Measurements from ENCODE around the gene TMEM150B.
A peak's percentile ranks its signal among the peaks of the same experiment; 100 is the strongest.
"Not testable (repeated sequence)": the region's sequence is repeated elsewhere in the genome, so short reads cannot be mapped to it uniquely, and the experiment has no call there.

Gene TMEM150B

DNA sequence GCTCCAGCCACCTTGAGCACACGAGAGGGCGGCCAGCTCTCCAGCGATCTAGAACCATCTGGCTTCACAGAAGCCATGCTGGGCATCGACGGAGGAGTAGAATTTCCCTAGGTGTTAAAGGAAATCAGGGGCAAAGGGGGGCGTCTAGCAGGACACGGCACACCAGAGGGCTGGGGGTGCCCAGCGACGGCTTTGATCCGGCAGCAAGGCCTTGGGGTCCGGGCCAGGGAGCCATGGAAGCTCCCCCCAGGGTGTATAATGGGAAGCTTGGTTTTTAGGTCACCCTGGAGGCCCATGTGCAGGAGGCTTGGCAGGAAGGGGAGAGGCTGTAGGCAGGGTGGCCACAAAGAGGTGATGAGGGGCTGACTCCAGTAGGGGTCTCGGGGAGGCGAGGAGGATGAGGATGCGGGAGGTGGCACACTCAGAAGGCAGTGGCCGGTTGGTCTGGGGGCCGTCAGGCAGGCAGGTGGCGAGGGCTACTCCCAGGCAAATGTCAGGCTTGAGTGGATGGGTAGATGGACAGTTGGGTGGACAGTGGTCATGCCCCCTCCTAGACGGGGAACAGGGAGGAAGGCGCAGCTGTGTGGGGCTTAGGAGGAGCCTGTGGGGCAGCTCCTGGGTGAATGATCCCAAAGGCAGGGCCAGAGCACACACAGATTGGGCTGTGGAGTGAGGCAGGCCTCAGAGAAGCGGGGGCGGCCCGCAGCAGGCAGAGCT, 20.1 kb upstream of the TMEM150B start:
- peaks cover 21% of the 10 kb centered on the region for H3K36me3 ChIP-seq (ENCODE audit: insufficient read depth, low read length)
- 91% methylated on average over 22 of the region's 22 CpGs for whole genome bisulfite sequencing
- no peak overlapping the region for H3K27ac ChIP-seq (ENCODE audit: low read depth, low read length)
- no peak overlapping the region for H3K4me3 ChIP-seq (ENCODE audit: low read length)
- no peaks in the 10 kb centered on the region for H3K9me3 ChIP-seq (ENCODE audit: insufficient read depth, low read depth, low read length)
- H3K4me1 ChIP-seq (ENCODE audit: insufficient read depth, low read length), result peaks cover 24% of the 10 kb centered on the region
- no peaks in the 10 kb centered on the region for H3K27me3 ChIP-seq (ENCODE audit: insufficient read depth, low read length)
- no peak overlapping the region for H3K9ac ChIP-seq (ENCODE audit: low read depth, low read length)

DNA sequence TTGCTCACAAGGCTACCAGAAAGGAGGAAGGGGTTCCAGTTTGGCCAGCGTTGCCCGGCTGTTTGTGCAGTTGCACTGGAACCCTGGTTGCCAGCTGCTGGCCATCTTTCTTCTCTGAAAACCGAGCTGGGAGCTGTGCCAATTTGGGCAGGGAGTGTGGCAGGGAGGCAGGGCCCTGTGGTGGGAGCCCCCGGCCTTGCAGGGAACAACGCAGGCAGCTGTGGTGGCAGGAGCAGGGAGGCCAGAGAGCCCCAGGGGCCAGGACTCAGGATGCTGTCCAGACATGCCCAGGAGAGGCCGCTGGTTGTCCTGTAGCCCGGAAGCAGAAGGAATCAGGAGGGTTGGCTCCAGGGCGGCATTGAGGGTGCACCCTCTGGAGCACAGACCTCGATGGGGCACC, 19.3 kb upstream of the TMEM150B start:
- no peaks in the 10 kb centered on the region for H3K27me3 ChIP-seq (ENCODE audit: insufficient read depth, low read length)
- no peak overlapping the region for H3K9ac ChIP-seq (ENCODE audit: low read depth, low read length)
- H3K9me3 ChIP-seq (ENCODE audit: insufficient read depth, low read depth, low read length), result no peaks in the 10 kb centered on the region
- peaks cover 21% of the 10 kb centered on the region for H3K36me3 ChIP-seq (ENCODE audit: insufficient read depth, low read length)
- no peak overlapping the region for H3K27ac ChIP-seq (ENCODE audit: low read depth, low read length)
- 94% methylated on average over 9 of the region's 9 CpGs for WGBS
- H3K4me3 ChIP-seq (ENCODE audit: low read length), result no peak overlapping the region
- peaks cover 21% of the 10 kb centered on the region for H3K4me1 ChIP-seq (ENCODE audit: insufficient read depth, low read length)

DNA sequence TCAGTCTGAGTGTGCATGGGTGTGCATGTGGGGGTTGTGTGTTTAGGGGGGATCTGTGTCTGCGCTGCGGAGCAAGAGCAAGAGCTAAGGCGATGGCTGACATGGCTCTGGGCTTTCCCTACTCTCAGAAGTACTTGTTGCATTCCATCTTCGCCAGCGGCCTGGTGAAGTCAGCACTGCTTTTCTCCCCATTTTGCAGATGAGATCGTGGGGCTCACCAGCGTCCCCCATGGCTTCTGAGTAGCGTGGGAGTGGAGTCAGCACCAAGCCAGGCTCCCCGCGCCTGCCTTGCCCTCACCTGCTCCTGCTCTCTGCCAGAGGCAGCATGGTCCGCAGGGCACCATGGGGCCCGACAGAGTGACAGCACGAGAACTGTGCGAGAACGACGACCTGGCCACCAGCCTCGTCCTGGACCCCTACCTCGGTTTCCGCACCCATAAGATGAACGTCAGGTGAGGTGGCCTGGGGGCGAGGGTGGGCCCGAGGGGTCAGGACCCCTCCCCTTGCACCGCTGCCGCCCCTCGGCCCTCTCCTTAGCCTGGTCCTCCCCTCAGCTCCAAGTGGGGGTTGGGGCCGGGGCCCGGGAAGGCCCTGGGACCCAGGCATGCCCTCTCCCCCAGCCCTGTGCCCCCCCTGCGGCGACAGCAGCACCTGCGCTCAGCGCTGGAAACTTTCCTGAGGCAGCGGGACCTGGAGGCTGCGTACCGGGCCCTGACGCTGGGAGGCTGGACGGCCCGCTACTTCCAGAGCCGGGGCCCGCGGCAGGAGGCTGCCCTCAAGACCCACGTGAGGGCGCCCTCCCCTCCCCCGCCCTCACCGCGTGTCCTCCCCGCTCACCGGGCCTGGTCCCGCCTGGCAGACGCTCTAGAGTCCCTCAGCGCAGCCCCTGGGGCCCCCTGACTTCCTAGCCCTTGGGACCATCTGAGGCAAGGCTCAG, 16.7 kb upstream of the TMEM150B start:
- no peaks in the 10 kb centered on the region for H3K27me3 ChIP-seq (ENCODE audit: insufficient read depth, low read length)
- peaks cover 21% of the 10 kb centered on the region for H3K36me3 ChIP-seq (ENCODE audit: insufficient read depth, low read length)
- H3K9ac ChIP-seq (ENCODE audit: low read depth, low read length), result no peak overlapping the region
- H3K27ac ChIP-seq (ENCODE audit: low read depth, low read length), result 0 out of 2 replicates have a peak overlapping the region, but pooled peaks have one; percentile 15
- H3K9me3 ChIP-seq (ENCODE audit: insufficient read depth, low read depth, low read length), result no peaks in the 10 kb centered on the region
- WGBS, result 82% methylated on average over 50 of the region's 50 CpGs
- H3K4me1 ChIP-seq (ENCODE audit: insufficient read depth, low read length), result peaks cover 12% of the 10 kb centered on the region
- H3K4me3 ChIP-seq (ENCODE audit: low read length), result peak overlapping the region; percentile 30

DNA sequence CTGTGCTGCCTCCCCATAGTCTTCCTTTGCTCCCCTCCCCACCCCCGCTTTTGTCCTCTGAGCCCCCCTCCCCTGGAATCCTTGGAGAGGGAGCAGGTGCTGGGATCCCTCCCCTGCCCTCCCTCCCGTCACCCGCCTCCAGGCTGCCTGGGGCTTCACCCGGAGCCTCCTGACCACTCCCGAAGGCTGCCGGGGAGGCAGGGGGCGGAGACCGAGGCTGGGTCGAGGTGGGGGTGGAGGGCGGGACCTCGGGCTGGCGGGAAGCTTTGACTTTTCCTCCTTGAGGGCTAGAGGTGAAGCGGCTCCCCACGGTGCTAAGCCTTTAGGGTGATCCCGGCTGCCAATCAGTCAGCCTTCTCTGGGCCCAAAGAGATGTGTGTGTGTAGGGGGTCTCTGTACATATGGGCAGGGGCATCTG, 16.0 kb upstream of the TMEM150B start:
- WGBS, result 4% methylated on average over 11 of the region's 15 CpGs
- Histone ChIP-seq H3K36me3 (ENCODE audit: insufficient read depth, low read length) (peaks cover 21% of the 10 kb centered on the region), H3K4me3 (ENCODE audit: low read length) (peak overlapping the region; percentile 72), H3K9ac (ENCODE audit: low read depth, low read length) (no peak overlapping the region), H3K27me3 (ENCODE audit: insufficient read depth, low read length) (no peaks in the 10 kb centered on the region), H3K9me3 (ENCODE audit: insufficient read depth, low read depth, low read length) (no peaks in the 10 kb centered on the region), H3K4me1 (ENCODE audit: insufficient read depth, low read length) (peaks cover 12% of the 10 kb centered on the region), H3K27ac (ENCODE audit: low read depth, low read length) (peak overlapping the region; percentile 73; the same call in 1 of the 2 replicates)

DNA sequence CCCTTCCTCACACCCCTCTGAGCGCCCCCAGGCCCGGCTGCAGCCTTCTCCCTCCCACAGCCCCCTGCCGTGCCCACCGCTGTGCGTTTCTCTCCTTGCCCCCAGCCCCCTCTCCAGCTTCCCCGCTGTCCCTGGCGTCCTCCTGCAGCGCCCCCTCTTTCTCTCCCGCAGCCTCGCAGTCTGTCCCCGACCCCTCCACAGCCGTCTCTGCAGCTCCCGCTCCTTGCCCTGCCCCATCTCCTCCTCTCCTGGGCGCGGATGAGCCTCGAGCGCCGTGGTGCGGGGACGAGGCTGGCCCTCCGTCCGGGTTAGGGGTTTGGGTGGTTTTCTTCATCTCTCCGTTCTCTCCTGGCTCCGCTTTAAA, 15.6 kb upstream of the TMEM150B start:
- Histone ChIP-seq H3K36me3 (ENCODE audit: insufficient read depth, low read length) (peaks cover 21% of the 10 kb centered on the region), H3K4me1 (ENCODE audit: insufficient read depth, low read length) (peaks cover 12% of the 10 kb centered on the region), H3K9me3 (ENCODE audit: insufficient read depth, low read depth, low read length) (no peaks in the 10 kb centered on the region), H3K4me3 (ENCODE audit: low read length) (peak overlapping the region; percentile 72), H3K27me3 (ENCODE audit: insufficient read depth, low read length) (no peaks in the 10 kb centered on the region), H3K27ac (ENCODE audit: low read depth, low read length) (peak overlapping the region; percentile 73; the same call in 1 of the 2 replicates), H3K9ac (ENCODE audit: low read depth, low read length) (peak overlapping the region; percentile 63)
- WGBS, result under 1% methylated on average over 22 of the region's 24 CpGs

DNA sequence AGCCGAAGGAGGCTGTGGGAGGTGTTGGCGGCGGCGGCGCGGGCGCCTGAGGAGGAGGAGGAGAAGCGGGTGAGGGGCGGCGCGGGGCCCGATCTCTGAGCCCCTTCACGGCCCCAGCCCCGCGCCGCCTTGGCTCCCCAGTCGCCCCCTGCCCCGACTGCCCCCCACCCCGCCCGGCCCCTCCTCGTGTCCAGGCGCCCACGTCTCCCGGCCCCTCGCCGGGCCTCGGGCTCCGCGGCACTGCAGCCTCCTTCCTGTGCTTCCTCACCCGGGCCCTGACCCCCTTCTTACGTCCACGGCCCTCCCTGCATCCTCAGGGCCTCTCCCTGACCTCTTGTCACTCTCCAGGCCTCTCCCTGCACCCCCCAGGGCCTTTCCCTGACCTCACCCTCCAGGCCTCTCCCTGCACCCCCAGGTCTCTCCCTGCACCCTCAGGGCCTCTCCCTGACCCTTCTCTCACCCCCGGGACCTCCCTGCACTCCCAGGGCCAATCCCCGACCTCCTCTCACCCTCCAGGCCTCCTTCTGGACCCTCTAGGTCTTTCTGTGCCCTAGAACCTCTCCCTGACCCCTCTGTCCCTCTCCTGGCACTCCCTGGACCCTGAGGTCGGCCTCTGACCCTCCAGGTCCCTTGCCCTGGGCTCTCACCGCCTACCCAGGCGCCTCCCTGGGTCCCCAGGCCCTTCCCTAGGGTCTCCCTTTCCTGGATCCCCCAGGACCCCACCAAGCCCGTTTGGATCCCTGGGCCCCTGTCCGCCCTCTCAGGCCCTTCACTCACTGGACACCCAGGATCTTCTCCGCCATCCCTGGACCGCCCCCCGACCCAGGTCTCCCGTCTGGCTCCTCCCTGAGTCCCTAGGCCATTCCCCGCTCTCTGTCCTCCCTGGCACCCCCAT, 15.0 kb upstream of the TMEM150B start:
- Histone ChIP-seq H3K9me3 (ENCODE audit: insufficient read depth, low read depth, low read length) (no peaks in the 10 kb centered on the region), H3K27ac (ENCODE audit: low read depth, low read length) (peak overlapping the region; percentile 73; the same call in 1 of the 2 replicates), H3K4me1 (ENCODE audit: insufficient read depth, low read length) (peaks cover 12% of the 10 kb centered on the region), H3K27me3 (ENCODE audit: insufficient read depth, low read length) (no peaks in the 10 kb centered on the region), H3K36me3 (ENCODE audit: insufficient read depth, low read length) (peaks cover 21% of the 10 kb centered on the region), H3K4me3 (ENCODE audit: low read length) (peak overlapping the region; percentile 72), H3K9ac (ENCODE audit: low read depth, low read length) (peak overlapping the region; percentile 63)
- WGBS, result 3% methylated on average over 44 of the region's 44 CpGs

DNA sequence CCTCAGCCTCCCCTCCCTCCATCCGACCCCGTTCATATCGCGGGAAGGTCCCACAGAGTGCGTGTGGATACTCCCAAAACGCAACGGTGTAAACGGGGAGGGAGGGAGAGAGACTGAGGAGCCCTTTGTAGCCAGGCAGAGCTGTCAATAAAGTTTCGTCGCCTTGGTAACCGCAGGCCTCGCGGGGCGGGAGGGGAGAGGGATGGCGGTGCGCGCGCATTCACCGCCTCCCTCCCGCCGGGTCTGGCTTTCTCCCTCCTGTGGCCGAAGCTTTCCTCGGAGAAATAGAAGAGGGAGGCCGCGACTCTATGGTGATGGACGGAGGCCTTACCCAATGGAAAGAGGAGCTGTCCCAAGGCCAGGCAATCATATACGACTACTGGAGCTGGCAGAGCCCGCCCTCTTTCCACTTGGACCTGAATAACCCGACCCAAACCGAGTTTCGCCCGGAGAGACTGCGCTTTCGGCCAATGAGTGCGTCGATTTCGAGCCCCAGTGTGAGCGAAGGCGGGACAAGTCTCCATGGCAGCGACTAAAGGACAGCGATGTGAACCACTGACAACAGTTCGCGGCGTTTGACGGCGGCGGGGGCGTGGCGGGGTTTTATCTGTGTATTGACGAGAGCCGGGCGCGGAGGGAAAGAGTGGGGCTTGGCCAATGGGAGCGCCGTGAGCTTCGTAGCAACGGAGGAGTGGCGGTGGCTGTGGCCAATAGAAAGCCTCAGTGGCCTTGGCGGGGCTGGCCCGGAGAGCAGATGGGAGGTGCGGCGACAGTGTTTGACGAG, 14.2 kb upstream of the TMEM150B start, which contains the start of gene KMT5C:
TSS of gene KMT5C (plus strand) at position 772 of the 784 bp plus-strand sequence. CDS start 2,061 bp downstream, outside the sequence.
- H3K27me3 ChIP-seq (ENCODE audit: insufficient read depth, low read length), result no peaks in the 10 kb centered on the region
- H3K36me3 ChIP-seq (ENCODE audit: insufficient read depth, low read length), result peaks cover 21% of the 10 kb centered on the region
- no peaks in the 10 kb centered on the region for H3K9me3 ChIP-seq (ENCODE audit: insufficient read depth, low read depth, low read length)
- H3K4me3 ChIP-seq (ENCODE audit: low read length), result peak within 1 kb of the TSS; percentile 72
- H3K9ac ChIP-seq (ENCODE audit: low read depth, low read length), result peak within 1 kb of the TSS; percentile 92
- under 1% methylated on average over 62 of the region's 63 CpGs for WGBS
- H3K4me1 ChIP-seq (ENCODE audit: insufficient read depth, low read length), result peaks cover 12% of the 10 kb centered on the region
- H3K27ac ChIP-seq (ENCODE audit: low read depth, low read length), result peak within 1 kb of the TSS; percentile 98

DNA sequence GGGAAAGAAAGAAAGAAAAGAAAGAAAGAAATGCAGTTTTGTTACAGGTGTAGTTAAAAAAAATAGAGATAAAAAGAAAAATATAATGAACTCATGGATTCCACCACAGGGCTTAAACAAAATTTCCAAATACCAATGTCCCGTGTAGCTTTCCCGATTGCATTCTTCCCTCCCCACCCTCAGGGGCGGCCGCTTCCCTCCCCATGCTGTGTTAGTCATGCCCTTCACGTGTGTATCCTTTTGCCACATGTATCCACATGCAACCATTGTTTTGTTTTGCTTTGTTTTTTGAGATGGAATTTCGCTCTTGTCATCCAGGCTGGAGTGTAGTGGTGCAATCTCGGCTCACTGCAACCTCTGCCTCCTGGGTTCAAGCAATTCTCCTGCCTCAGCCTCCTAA, 11.0 kb upstream of the TMEM150B start:
- H3K27ac ChIP-seq (ENCODE audit: low read depth, low read length), result no peak overlapping the region
- H3K9ac ChIP-seq (ENCODE audit: low read depth, low read length), result no peak overlapping the region
- H3K4me3 ChIP-seq (ENCODE audit: low read length), result no peak overlapping the region
- H3K4me1 ChIP-seq (ENCODE audit: insufficient read depth, low read length), result peaks cover 5% of the 10 kb centered on the region
- H3K27me3 ChIP-seq (ENCODE audit: insufficient read depth, low read length), result no peaks in the 10 kb centered on the region
- 93% methylated on average over 7 of the region's 7 CpGs for WGBS
- no peaks in the 10 kb centered on the region for H3K36me3 ChIP-seq (ENCODE audit: insufficient read depth, low read length)
- H3K9me3 ChIP-seq (ENCODE audit: insufficient read depth, low read depth, low read length), result no peaks in the 10 kb centered on the region

DNA sequence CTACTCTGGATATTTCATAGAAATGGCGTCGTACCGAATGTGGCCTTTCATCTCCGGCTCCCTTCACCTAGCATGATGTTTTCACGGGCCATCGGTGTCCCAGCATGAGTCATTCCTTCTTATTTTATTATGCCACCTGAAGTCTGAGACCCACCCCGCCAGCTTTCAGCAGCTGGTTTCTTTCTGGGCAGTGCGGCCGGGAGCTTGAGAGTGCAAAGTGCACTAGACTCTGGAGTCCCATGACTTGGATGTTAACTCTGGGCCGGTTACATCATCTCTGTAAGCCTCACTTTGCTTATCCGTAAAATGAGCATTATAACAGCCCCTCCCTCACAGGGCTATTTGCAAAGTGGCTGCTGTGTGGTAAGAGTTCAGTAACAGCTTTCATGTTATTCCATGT, 8.7 kb upstream of the TMEM150B start:
- no peaks in the 10 kb centered on the region for H3K27me3 ChIP-seq (ENCODE audit: insufficient read depth, low read length)
- H3K4me1 ChIP-seq (ENCODE audit: insufficient read depth, low read length), result peaks cover 5% of the 10 kb centered on the region
- H3K9me3 ChIP-seq (ENCODE audit: insufficient read depth, low read depth, low read length), result no peaks in the 10 kb centered on the region
- no peaks in the 10 kb centered on the region for H3K36me3 ChIP-seq (ENCODE audit: insufficient read depth, low read length)
- H3K27ac ChIP-seq (ENCODE audit: low read depth, low read length), result no peak overlapping the region
- H3K9ac ChIP-seq (ENCODE audit: low read depth, low read length), result no peak overlapping the region
- WGBS, result 88% methylated on average over 11 of the region's 11 CpGs
- no peak overlapping the region for H3K4me3 ChIP-seq (ENCODE audit: low read length)

DNA sequence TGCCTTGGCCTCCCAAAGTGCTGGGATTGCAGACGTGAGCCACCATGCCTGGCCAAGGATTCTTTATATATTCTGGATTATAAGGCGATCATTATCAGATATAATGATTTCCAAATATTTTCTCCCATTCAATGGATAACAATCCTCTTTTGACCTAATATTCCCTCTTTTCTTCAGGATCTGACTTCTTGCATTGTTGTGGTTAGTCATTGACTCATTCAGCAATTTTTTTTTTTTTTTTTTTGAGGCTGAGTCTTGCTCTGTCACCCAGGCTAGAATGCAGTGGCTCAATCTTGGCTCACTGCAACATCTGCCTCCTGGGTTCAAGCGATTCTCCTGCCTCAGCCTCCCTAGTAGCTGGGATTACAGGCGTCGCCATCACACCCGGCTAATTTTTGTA, 4.7 kb upstream of the TMEM150B start:
- H3K27me3 ChIP-seq (ENCODE audit: insufficient read depth, low read length); H3K36me3 ChIP-seq (ENCODE audit: insufficient read depth, low read length); H3K4me3 ChIP-seq (ENCODE audit: low read length); H3K9me3 ChIP-seq (ENCODE audit: insufficient read depth, low read depth, low read length); H3K4me1 ChIP-seq (ENCODE audit: insufficient read depth, low read length); H3K27ac ChIP-seq (ENCODE audit: low read depth, low read length); H3K9ac ChIP-seq (ENCODE audit: low read depth, low read length): not testable (repeated sequence)
- WGBS, result 87% methylated on average over 6 of the region's 6 CpGs
